HEK293T (cell line): ENCODE data around the gene CTSH.

ENCODE experiments used
- CTCF ChIA-PET: fragments of 350-600 bp; formaldehyde crosslinking; extraction: SDS; loops from one replicate; lab custom pipeline; 2021; ENCODE audit warnings: antibody characterized with exemption, inconsistent platforms; lab: Yijun Ruan, JAX
- POLR2A ChIA-PET: fragments of 350-600 bp; formaldehyde crosslinking; extraction: SDS; loops from one replicate; lab custom pipeline; 2020; ENCODE audit warnings: antibody characterized with exemption, inconsistent platforms; lab: Yijun Ruan, JAX
- DNase-seq: peaks from one replicate; pipeline ENCODE4 v3.0.0; 2012; ENCODE audit warnings: mixed read lengths; ENCODE audit errors: extremely low spot score
- ARNT ChIP-seq: fragments of 450-650 bp; IDR thresholded peaks from 2 replicates; pipeline ENCODE4 v1.6.1; 2017; ENCODE audit warnings: mild to moderate bottlenecking
- CTBP1 ChIP-seq: fragments of 450-650 bp; IDR thresholded peaks from 2 replicates; pipeline ENCODE4 v1.6.1; 2016; ENCODE audit warnings: borderline replicate concordance
- ELF4 ChIP-seq: fragments of 450-650 bp; IDR thresholded peaks from 2 replicates; pipeline ENCODE4 v1.6.1; 2017; ENCODE audit warnings: antibody characterized with exemption
- FOXA1 ChIP-seq: fragments of 450-650 bp; IDR thresholded peaks from 2 replicates; pipeline ENCODE4 v1.6.1; 2016; ENCODE audit warnings: mild to moderate bottlenecking
- FOXK2 ChIP-seq: fragments of 450-650 bp; IDR thresholded peaks from 2 replicates; pipeline ENCODE4 v1.6.1; 2016; ENCODE audit warnings: mild to moderate bottlenecking
- FOXM1 ChIP-seq: fragments of 450-650 bp; IDR thresholded peaks from 2 replicates; pipeline ENCODE4 v1.6.1; 2017; ENCODE audit warnings: mild to moderate bottlenecking, borderline replicate concordance
- HDGF ChIP-seq: fragments of 450-650 bp; IDR thresholded peaks from 2 replicates; pipeline ENCODE4 v1.6.1; 2017; ENCODE audit warnings: antibody characterized with exemption, borderline replicate concordance
- L3MBTL2 ChIP-seq: fragments of 450-650 bp; conservative IDR thresholded peaks from 2 replicates; pipeline ENCODE4 v1.6.1; 2016; ENCODE audit warnings: mild to moderate bottlenecking
- LEF1 ChIP-seq: fragments of 450-650 bp; IDR thresholded peaks from 2 replicates; pipeline ENCODE4 v1.6.1; 2017; ENCODE audit warnings: mild to moderate bottlenecking, borderline replicate concordance
- NFRKB ChIP-seq: fragments of 450-650 bp; IDR thresholded peaks from 2 replicates; pipeline ENCODE4 v1.6.1; 2016; ENCODE audit warnings: mild to moderate bottlenecking, moderate library complexity
- PKNOX1 ChIP-seq: fragments of 450-650 bp; IDR thresholded peaks from 2 replicates; pipeline ENCODE4 v1.6.1; 2016
- SP1 ChIP-seq: fragments of 450-650 bp; IDR thresholded peaks from 2 replicates; pipeline ENCODE4 v1.6.1; 2017
- SUZ12 ChIP-seq: fragments of 450-650 bp; IDR thresholded peaks from 2 replicates; pipeline ENCODE4 v1.6.1; 2016; ENCODE audit warnings: mild to moderate bottlenecking
- TARDBP ChIP-seq: fragments of 450-650 bp; IDR thresholded peaks from 2 replicates; pipeline ENCODE4 v1.6.1; 2016
- ZNF384 ChIP-seq: fragments of 450-650 bp; IDR thresholded peaks from 2 replicates; pipeline ENCODE4 v1.6.1; 2016

The CTSH gene

GRCh38 chr15:78946493-78946892 is 1.6 kb upstream of the CTSH start:
- POLR2A ChIA-PET, result no interaction called here
- DNase-seq, result no peak
- TF ChIP-seq FOXA1 (no peak), FOXK2 (no peak), FOXM1 (no peak)
- CTCF ChIA-PET, result interaction anchor here (1.6 kb wide), 1 partner anchor 33 kb away, joined by 5 read pairs; no protein-coding TSS in a partner anchor

- no peak for DNase-seq
- CTCF ChIA-PET, result interaction anchor here (1.2 kb wide), 1 partner anchor 83 kb away, joined by 3 read pairs; no protein-coding TSS in a partner anchor
- TF ChIP-seq PKNOX1 (no peak), L3MBTL2 (no peak), TARDBP (no peak), ZNF384 (no peak), CTBP1 (no peak), ELF4 (no peak), FOXA1 (no peak), ARNT (no peak), HDGF (no peak), FOXM1 (no peak), SUZ12 (no peak), NFRKB (no peak)
- POLR2A ChIA-PET, result no interaction called here
These were observed 632 bp downstream of the CTSH start for GRCh38 chr15:78944202-78944625.

- POLR2A ChIA-PET, result no interaction called here
- no peak for TF ChIP-seq SP1
- TF ChIP-seq PKNOX1, result no peak
- CTCF ChIA-PET, result no interaction called here
- no peak for DNase-seq
These were observed 1.2 kb downstream of the CTSH start for GRCh38 chr15:78943692-78944091.

GRCh38 chr15:78942741-78943140 is 2.1 kb downstream of the CTSH start:
- no peak for DNase-seq
- ChIA-PET CTCF (no interaction called here), POLR2A (no interaction called here)
- no peak for TF ChIP-seq FOXA1
- no peak for TF ChIP-seq LEF1
- TF ChIP-seq CTBP1, result no peak
- TF ChIP-seq FOXK2, result no peak
- TF ChIP-seq PKNOX1, result no peak
- no peak for TF ChIP-seq SP1
- no peak for TF ChIP-seq TARDBP
- TF ChIP-seq ZNF384, result no peak
- TF ChIP-seq SUZ12, result no peak
- TF ChIP-seq ELF4, result no peak
- TF ChIP-seq ARNT, result no peak
- TF ChIP-seq HDGF, result no peak
- TF ChIP-seq L3MBTL2, result no peak

GRCh38 chr15:78938658-78939488 is 6.0 kb downstream of the CTSH start:
- ChIA-PET POLR2A (no interaction called here), CTCF (interaction anchor here (0.8 kb wide), 1 partner anchor 9 kb away, joined by 9 read pairs; no protein-coding TSS in a partner anchor)
- DNase-seq, result no peak
- TF ChIP-seq FOXM1, result no peak
- no peak for TF ChIP-seq FOXA1
- TF ChIP-seq SUZ12, result no peak
- no peak for TF ChIP-seq ELF4
- TF ChIP-seq FOXK2, result no peak
- no peak for TF ChIP-seq ZNF384
- TF ChIP-seq TARDBP, result no peak
- no peak for TF ChIP-seq PKNOX1

GRCh38 chr15:78937132-78937739 is 7.6 kb downstream of the CTSH start:
- POLR2A ChIA-PET, result no interaction called here
- no peak for DNase-seq
- CTCF ChIA-PET, result no interaction called here
- TF ChIP-seq TARDBP (no peak), ARNT (no peak), LEF1 (no peak)
